ENCODE results near the gene ZNF276.
"Not testable (repeated sequence)": the region's sequence is repeated elsewhere in the genome, so short reads cannot be mapped to it uniquely, and the experiment has no call there.

ZNF276 gene

GRCh38 chr16:89738072-89738377, 16.7 kb downstream of the ZNF276 start:
- no peak for DNase-seq

GRCh38 chr16:89738538-89739317, 17.4 kb downstream of the ZNF276 start:
- no peak for DNase-seq

- no peak for DNase-seq
Measured at GRCh38 chr16:89739383-89739782, 18.0 kb downstream of the ZNF276 start.

GRCh38 chr16:89741342-89742014, 20.1 kb downstream of the ZNF276 start:
- no peak for DNase-seq

GRCh38 chr16:89742948-89743347, 21.6 kb downstream of the ZNF276 start:
- no peak for DNase-seq

GRCh38 chr16:89744813-89745212, 23.5 kb downstream of the ZNF276 start:
- DNase-seq = no peak

- DNase-seq = no peak
Measured at GRCh38 chr16:89746043-89746442, 24.7 kb downstream of the ZNF276 start.

GRCh38 chr16:89748076-89748475, 26.7 kb downstream of the ZNF276 start:
- DNase-seq = no peak

- DNase-seq = no peak
Measured at GRCh38 chr16:89748921-89749320, 27.6 kb downstream of the ZNF276 start.

GRCh38 chr16:89749637-89750036, 28.3 kb downstream of the ZNF276 start:
- peak in 1 of 2 donors; percentile 11 for DNase-seq

- no peak for DNase-seq
Measured at GRCh38 chr16:89759746-89760340, 38.5 kb downstream of the ZNF276 start.

- peak in 1 of 2 donors; percentile 9 for DNase-seq
Measured at GRCh38 chr16:89761304-89761922, 40.1 kb downstream of the ZNF276 start.

GRCh38 chr16:89764711-89765201, 43.4 kb downstream of the ZNF276 start:
- DNase-seq = peak; percentile 52 to 80

- DNase-seq = no peak
Measured at GRCh38 chr16:89765292-89765830, 44.0 kb downstream of the ZNF276 start.

GRCh38 chr16:89770367-89770766, 49.0 kb downstream of the ZNF276 start:
- DNase-seq = no peak

GRCh38 chr16:89775223-89775622, 53.9 kb downstream of the ZNF276 start:
- DNase-seq = no peak

GRCh38 chr16:89778211-89778610, 56.9 kb downstream of the ZNF276 start:
- not testable (repeated sequence) for DNase-seq

GRCh38 chr16:89779231-89779908, 58.0 kb downstream of the ZNF276 start:
- no peak for DNase-seq

- no peak for DNase-seq
Measured at GRCh38 chr16:89779909-89780305, 58.6 kb downstream of the ZNF276 start.

GRCh38 chr16:89782489-89782888, 61.2 kb downstream of the ZNF276 start:
- DNase-seq = no peak

GRCh38 chr16:89783952-89784351, 62.6 kb downstream of the ZNF276 start:
- not testable (repeated sequence) for DNase-seq

- DNase-seq = no peak
Measured at GRCh38 chr16:89784406-89784805, 63.1 kb downstream of the ZNF276 start.

Data from bone marrow (tissue), 2 donors.